GM23248 (cell line): Measurements from ENCODE around the gene SLC45A2. TPM values are rescaled to one million over a fixed set of nuclear protein-coding genes. Genes with fewer than 3 reads are reported as not detected.
A peak's percentile ranks its signal among the peaks of the same experiment; 100 is the strongest.

Experiments used
- DNase-seq: peaks from one replicate; pipeline ENCODE4 v3.0.0-alpha.2; 2015
- H2AFZ ChIP-seq: fragments of 200-600 bp; sonication (generic); 2 replicates; pipeline ENCODE4 v1.6.1; 2016; ENCODE audit warnings: antibody characterized with exemption
- H3F3A ChIP-seq: fragments of 200-600 bp; sonication (generic); 2 replicates; pipeline ENCODE4 v1.6.1; 2016; ENCODE audit warnings: mild to moderate bottlenecking, antibody characterized with exemption, mixed run types; ENCODE audit not compliant: insufficient read depth
- H3K27ac ChIP-seq: fragments of 200-600 bp; sonication (generic); 2 replicates; pipeline ENCODE4 v1.5.1; 2016; ENCODE audit warnings: mild to moderate bottlenecking
- H3K27me3 ChIP-seq: fragments of 200-600 bp; sonication (generic); replicated peaks from 2 replicates; pipeline ENCODE4 v1.6.1; 2016; ENCODE audit warnings: mild to moderate bottlenecking; ENCODE audit not compliant: insufficient read depth
- H3K36me3 ChIP-seq: fragments of 200-600 bp; sonication (generic); 2 replicates; pipeline ENCODE4 v1.6.1; 2016; ENCODE audit warnings: low read depth, mild to moderate bottlenecking
- H3K4me1 ChIP-seq: fragments of 200-600 bp; sonication (generic); 2 replicates; pipeline ENCODE4 v1.6.1; 2016; ENCODE audit warnings: mild to moderate bottlenecking; ENCODE audit not compliant: insufficient read depth
- H3K4me2 ChIP-seq: fragments of 200-600 bp; sonication (generic); one replicate; pipeline ENCODE4 v1.6.1; 2016; ENCODE audit warnings: mild to moderate bottlenecking; ENCODE audit not compliant: unreplicated experiment
- H3K4me3 ChIP-seq: fragments of 200-600 bp; sonication (generic); 2 replicates; pipeline ENCODE4 v1.5.1; 2016; ENCODE audit warnings: mild to moderate bottlenecking
- H3K79me2 ChIP-seq: fragments of 200-600 bp; sonication (generic); 2 replicates; pipeline ENCODE4 v1.6.1; 2016; ENCODE audit warnings: mild to moderate bottlenecking; ENCODE audit not compliant: insufficient read depth
- H3K9ac ChIP-seq: fragments of 200-600 bp; sonication (generic); 2 replicates; pipeline ENCODE4 v1.6.1; 2016; ENCODE audit warnings: mild to moderate bottlenecking
- H3K9me2 ChIP-seq: fragments of 200-600 bp; sonication (generic); 2 replicates; pipeline ENCODE4 v1.6.1; 2016; ENCODE audit warnings: mixed run types, mild to moderate bottlenecking, moderate library complexity; ENCODE audit not compliant: insufficient read depth
- H3K9me3 ChIP-seq: fragments of 200-600 bp; sonication (generic); one replicate; pipeline ENCODE4 v1.6.1; 2017; ENCODE audit warnings: low read depth
- H4K20me1 ChIP-seq: fragments of 200-600 bp; sonication (generic); 2 replicates; pipeline ENCODE4 v1.6.0; 2016; ENCODE audit not compliant: insufficient read depth
- EZH2 ChIP-seq: fragments of 200-600 bp; sonication (generic); IDR thresholded peaks from 2 replicates; pipeline ENCODE4 v1.6.1; 2018; ENCODE audit warnings: antibody characterized with exemption, mild to moderate bottlenecking; ENCODE audit not compliant: insufficient read depth, poor library complexity, severe bottlenecking
- EZH2phosphoT487 ChIP-seq: fragments of 200-600 bp; sonication (generic); IDR thresholded peaks from 2 replicates; pipeline ENCODE4 v1.6.1; 2018; ENCODE audit warnings: antibody characterized with exemption, moderate library complexity, mild to moderate bottlenecking, low read depth; ENCODE audit not compliant: insufficient read depth
- WGBS, 2 experiments: methylation state at CpG; one replicate each; pipeline ENCODE4 v1.1.6; 2015 to 2017; ENCODE audit warnings: low lambda C conversion rate in 2 of 2, low coverage in 1 of 2; ENCODE audit errors: missing lambda C conversion rate in 2 of 2; 5-methylcytosine and 5-hydroxymethylcytosine counted together
- in situ Hi-C: fragments of 300-500 bp; cut with MboI; formaldehyde crosslinking; loops from 2 replicates; pipeline ENCODE4 v1.15.0; 2020
- polyA plus RNA-seq: library from polyadenylated mRNA; unstranded; fragments of >200 nt; fragmentation: Nextera tagmentation; extraction: Ambion mirVana; gene quantifications from 2 replicates; pipeline ENCODE4 v1.2.1, GENCODE V29; 2016
- small RNA-seq: library from RNA; depleted of rRNA; stranded (forward); fragments of <200 nt; gene quantifications from one replicate; pipeline ENCODE3, GENCODE V24; 2014; ENCODE audit warnings: low read depth, low replicate concordance
- total RNA-seq: library from RNA; depleted of rRNA; stranded (reverse); fragments of >200 nt; shearing (Covaris generic); gene quantifications from 2 replicates; pipeline ENCODE4 v1.2.3, GENCODE V29; 2014; rRNA removed

Gene SLC45A2
- total and polyA plus RNA-seq, 2 experiments from 2014 or later, result not detected

DNA sequence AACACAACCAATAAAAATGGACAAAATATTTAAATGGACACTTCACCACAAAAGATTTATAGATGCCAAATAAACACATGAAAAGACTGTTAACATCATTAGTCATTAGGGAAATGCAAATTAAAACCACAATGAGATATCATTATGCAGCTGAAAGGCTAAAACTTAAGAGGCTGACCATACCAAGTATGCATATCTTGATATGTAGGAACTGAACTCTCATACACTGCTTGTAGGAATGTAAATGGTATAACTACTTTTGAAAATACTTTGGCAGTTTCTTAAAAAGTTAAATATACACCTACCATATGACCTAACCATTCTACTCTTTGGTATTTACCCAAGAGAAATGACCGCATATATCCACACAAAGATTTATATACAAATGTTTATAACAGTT lies 79.1 kb downstream of the SLC45A2 start:
- Histone ChIP-seq H3K27me3 (no peaks in the 10 kb centered on the region), H3F3A (peaks cover 5% of the 10 kb centered on the region; the same call in 1 of the 2 replicates), H3K79me2 (no peaks in the 10 kb centered on the region), H3K4me3 (no peak overlapping the region), H4K20me1 (no peaks in the 10 kb centered on the region), H3K9me3 (no peaks in the 10 kb centered on the region), H3K9ac (no peak overlapping the region), H3K9me2 (no peaks in the 10 kb centered on the region), H3K4me2 (no peak overlapping the region), H2AFZ (no peak overlapping the region), H3K36me3 (no peaks in the 10 kb centered on the region), H3K4me1 (no peaks in the 10 kb centered on the region), H3K27ac (no peak overlapping the region)
- in situ Hi-C loops, result no loop called here
- no peak for DNase-seq
- TF ChIP-seq EZH2 (no peak), EZH2phosphoT487 (no peak)
- WGBS, 2 experiments, result 97 to 98% methylated on average over 1 of the region's 1 CpG

GRCh38 chr5:33903118-33903517 lies 81.4 kb downstream of the SLC45A2 start:
- Histone ChIP-seq H3K9me3 (no peaks in the 10 kb centered on the region), H3K36me3 (no peaks in the 10 kb centered on the region), H3K27ac (no peak overlapping the region), H3K4me1 (no peaks in the 10 kb centered on the region), H3K4me3 (no peak overlapping the region), H3K9ac (no peak overlapping the region), H3K9me2 (no peaks in the 10 kb centered on the region), H3K79me2 (no peaks in the 10 kb centered on the region), H4K20me1 (no peaks in the 10 kb centered on the region), H3K27me3 (no peaks in the 10 kb centered on the region), H2AFZ (no peak overlapping the region), H3F3A (peaks cover 5% of the 10 kb centered on the region; the same call in 1 of the 2 replicates), H3K4me2 (no peak overlapping the region)
- in situ Hi-C loops, result no loop called here
- DNase-seq, result no peak
- TF ChIP-seq EZH2 (no peak), EZH2phosphoT487 (no peak)
- WGBS, 2 experiments, result 66 to 81% methylated on average over 2 of the region's 2 CpGs

- no peak overlapping the region for H3K4me2 ChIP-seq
- no peaks in the 10 kb centered on the region for H3K27me3 ChIP-seq
- DNase-seq, result peak; percentile 4
- no peaks in the 10 kb centered on the region for H3K36me3 ChIP-seq
- H4K20me1 ChIP-seq, result no peaks in the 10 kb centered on the region
- H3K9ac ChIP-seq, result no peak overlapping the region
- H2AFZ ChIP-seq, result no peak overlapping the region
- no peak overlapping the region for H3K4me3 ChIP-seq
- no peaks in the 10 kb centered on the region for H3K9me3 ChIP-seq
- peaks cover 5% of the 10 kb centered on the region; the same call in 1 of the 2 replicates for H3F3A ChIP-seq
- no peak for TF ChIP-seq EZH2
- no peak for TF ChIP-seq EZH2phosphoT487
- in situ Hi-C loops, result no loop called here
- H3K79me2 ChIP-seq, result no peaks in the 10 kb centered on the region
- peaks cover 3% of the 10 kb centered on the region; the same call in 1 of the 2 replicates for H3K9me2 ChIP-seq
- no peaks in the 10 kb centered on the region for H3K4me1 ChIP-seq
- H3K27ac ChIP-seq, result no peak overlapping the region
- 0 to 11% methylated on average over 1 of the region's 1 CpG for WGBS, 2 experiments
Observed at GRCh38 chr5:33901156-33901555, 83.3 kb downstream of the SLC45A2 start.

Small RNA genes within 50 kb of the gene (small RNA-seq; reads per million reads assigned to genes)
- not detected for gene AC139783.1

Other genes with a start within 250 kb of the SLC45A2 start
- 10.1 and 11.5 TPM in 2 replicates for gene ADAMTS12, start 92.7 kb downstream of the SLC45A2 start, total RNA-seq
- gene ADAMTS12, start 92.7 kb downstream of the SLC45A2 start, polyA plus RNA-seq, result 7.8 and 8.5 TPM in 2 replicates
- gene RXFP3, start 48.3 kb downstream of the SLC45A2 start, total RNA-seq, result not detected in 2 replicates
- gene RXFP3, start 48.3 kb downstream of the SLC45A2 start, polyA plus RNA-seq, result not detected in 2 replicates
- gene AMACR, start 23.4 kb upstream of the SLC45A2 start, total RNA-seq, result 22.3 and 22.5 TPM in 2 replicates
- 22.6 and 24.1 TPM in 2 replicates for gene AMACR, start 23.4 kb upstream of the SLC45A2 start, polyA plus RNA-seq
- 0.11 and 0.38 TPM in 2 replicates for gene C1QTNF3, start 58.5 kb upstream of the SLC45A2 start, total RNA-seq
- 0.58 and 1.1 TPM in 2 replicates for gene C1QTNF3, start 58.5 kb upstream of the SLC45A2 start, polyA plus RNA-seq